ENCODE data around the gene FRRS1. TPM values are rescaled to one million over a fixed set of nuclear protein-coding genes. Genes with fewer than 3 reads are reported as not detected.

The FRRS1 gene
- total RNA-seq: 10 to 100 TPM; 23.1 to 40.7 (median 27.8) TPM

DNA sequence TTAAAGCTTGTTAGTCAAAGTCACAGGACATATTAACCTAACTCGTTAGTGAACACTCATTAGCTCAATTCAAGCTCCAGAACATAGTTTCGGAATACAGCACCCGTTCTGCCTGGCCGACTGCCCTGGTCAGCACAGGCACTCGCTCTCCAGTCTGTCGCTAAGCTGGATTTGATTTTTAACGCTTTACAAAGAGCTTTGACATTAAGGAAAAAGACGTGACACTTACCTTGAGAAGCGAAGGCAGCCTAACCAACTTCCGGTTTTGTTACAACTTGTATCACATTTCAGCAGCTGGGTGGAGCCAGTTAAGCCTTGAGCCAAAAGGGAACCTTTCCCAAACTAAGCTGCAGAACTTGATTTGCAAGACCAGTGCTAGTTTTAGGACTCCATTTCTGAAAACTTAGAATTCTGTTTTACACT, at the start of gene FRRS1:
Gene FRRS1 (minus strand): TSS at position 258 of the 423 bp plus-strand sequence. CDS start 17,867 bp downstream, outside the sequence.
- peak within 1 kb of the TSS; percentile 42 to 73 (median 54) for H3K4me3 ChIP-seq
- no peaks in the 10 kb centered on the region for H3K36me3 ChIP-seq
- intact Hi-C loops (cut with DNase I): no loop called here
- 0 to 2% methylated on average over 9 to 10 of the region's 10 CpGs for WGBS, 2 donors
- peaks cover 6 to 70% (median 28%) of the 10 kb centered on the region in 3 donors for H3K4me1 ChIP-seq
- DNase-seq: no peak
- H3K27ac ChIP-seq: peak within 1 kb of the TSS; percentile 88 to 92 (median 90)
- H3K27me3 ChIP-seq: no peaks in the 10 kb centered on the region
- H3K9me3 ChIP-seq: no peaks in the 10 kb centered on the region
- TF ChIP-seq CTCF (IDR thresholded peaks at IDR 0.05): peak in 3 of 6 experiments; percentile 7 to 9 (median 8)
- TF ChIP-seq POLR2A (IDR thresholded peaks at IDR 0.05): peak in 2 of 4 donors; percentile 64 to 72

GRCh38 chr1:99814373-99814900, 48.0 kb upstream of the FRRS1 start:
- H3K27me3 ChIP-seq: no peaks in the 10 kb centered on the region
- H3K4me1 ChIP-seq: peaks cover 0 to 7% (median 0%) of the 10 kb centered on the region in 3 donors
- intact Hi-C loops (cut with DNase I): loop anchor here (10.0 kb wide), 1 partner anchor 320 kb away; the partner anchor contains the start of genes SASS6 and TRMT13
- no peak overlapping the region for H3K4me3 ChIP-seq
- H3K9me3 ChIP-seq: no peaks in the 10 kb centered on the region
- no peak overlapping the region for H3K27ac ChIP-seq
- H3K36me3 ChIP-seq: no peaks in the 10 kb centered on the region
- TF ChIP-seq CTCF (IDR thresholded peaks at IDR 0.05) (no peak), POLR2A (IDR thresholded peaks at IDR 0.05) (no peak)
- no peak for DNase-seq
- WGBS, 2 donors: 47 to 48% methylated on average over 3 of the region's 3 CpGs

- Histone ChIP-seq H3K9me3 (no peaks in the 10 kb centered on the region), H3K4me3 (no peak overlapping the region), H3K36me3 (no peaks in the 10 kb centered on the region), H3K27me3 (no peaks in the 10 kb centered on the region), H3K27ac (no peak overlapping the region), H3K4me1 (peaks cover 0 to 16% (median 3%) of the 10 kb centered on the region in 3 donors)
- intact Hi-C loops (cut with DNase I): loop anchor here (10.0 kb wide), 1 partner anchor 323 kb away; the partner anchor contains the start of genes SASS6 and TRMT13
- DNase-seq: no peak
- 91 to 97% methylated on average over 1 of the region's 1 CpG for WGBS, 2 donors
- TF ChIP-seq CTCF (IDR thresholded peaks at IDR 0.05) (no peak), POLR2A (IDR thresholded peaks at IDR 0.05) (no peak)
Measured at GRCh38 chr1:99811747-99812146, 45.3 kb upstream of the FRRS1 start.

DNA sequence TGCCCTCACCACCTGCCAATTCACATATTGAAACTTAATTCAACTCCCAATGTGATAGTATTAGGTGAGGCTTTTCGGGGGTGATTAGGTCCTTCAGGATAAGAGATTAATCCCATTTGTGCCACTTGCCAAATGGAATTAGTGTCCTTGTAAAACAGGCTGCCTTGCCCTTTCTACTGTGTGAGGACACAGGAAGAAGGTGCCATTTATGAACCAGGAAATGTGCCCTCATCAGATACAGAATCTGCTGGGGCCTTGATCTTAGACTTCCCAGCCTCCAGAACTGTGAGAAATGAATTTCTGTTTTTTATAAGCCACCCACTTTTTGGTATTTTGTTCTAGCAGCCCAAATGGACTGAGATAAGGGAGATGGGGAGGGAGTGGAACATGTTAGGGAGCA, 44.6 kb upstream of the FRRS1 start:
- TF ChIP-seq POLR2A (IDR thresholded peaks at IDR 0.05): no peak
- TF ChIP-seq CTCF (IDR thresholded peaks at IDR 0.05): no peak
- no peaks in the 10 kb centered on the region for H3K36me3 ChIP-seq
- H3K9me3 ChIP-seq: no peaks in the 10 kb centered on the region
- no peak for DNase-seq
- H3K27ac ChIP-seq: no peak overlapping the region
- H3K27me3 ChIP-seq: no peaks in the 10 kb centered on the region
- H3K4me1 ChIP-seq: peaks cover 0 to 16% (median 3%) of the 10 kb centered on the region in 3 donors
- intact Hi-C loops (cut with DNase I): loop anchor here (10.0 kb wide), 1 partner anchor 324 kb away; the partner anchor contains the start of genes SASS6 and TRMT13
- WGBS, 2 donors: 86 to 92% methylated on average over 1 of the region's 1 CpG
- H3K4me3 ChIP-seq: no peak overlapping the region

DNA sequence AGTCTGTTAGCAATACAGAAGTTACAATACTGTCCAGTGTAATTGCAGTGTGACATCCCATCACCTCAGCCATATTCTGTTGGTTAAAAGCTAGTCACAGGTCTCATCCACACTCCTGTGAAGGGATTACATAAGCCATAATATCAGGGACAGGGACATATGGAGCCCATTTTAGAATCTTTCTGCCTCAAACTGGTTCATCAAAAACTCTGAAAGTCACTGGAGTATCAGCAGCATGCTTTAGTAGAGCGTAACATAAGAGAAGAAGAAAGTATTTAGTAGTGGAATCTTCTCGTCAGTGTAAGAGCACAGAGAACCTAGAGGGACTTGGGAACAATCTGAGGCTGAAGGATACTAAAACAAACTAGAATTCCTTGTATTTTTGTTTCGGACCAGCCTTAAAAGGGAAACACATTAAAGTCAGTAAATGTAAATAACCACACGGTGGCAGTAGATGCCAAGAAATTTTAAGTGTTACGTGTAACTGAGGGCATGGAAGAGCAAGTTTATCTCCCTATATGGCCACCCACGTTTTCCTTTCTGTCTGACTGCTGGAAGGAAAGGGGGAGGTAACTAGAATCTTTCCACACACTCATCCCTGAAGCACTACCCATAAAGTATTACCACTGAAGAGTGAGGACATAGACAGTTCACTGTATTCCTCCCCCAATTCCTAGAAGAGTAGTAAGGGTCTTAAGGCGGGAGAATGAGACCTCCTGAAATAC, 42.1 kb upstream of the FRRS1 start:
- H3K36me3 ChIP-seq: no peaks in the 10 kb centered on the region
- 13 to 21% methylated on average over 7 of the region's 7 CpGs for WGBS, 2 donors
- peak overlapping the region; percentile 9 to 69 (median 60) for H3K27ac ChIP-seq
- no peaks in the 10 kb centered on the region for H3K27me3 ChIP-seq
- peaks cover 0 to 9% (median 3%) of the 10 kb centered on the region in 3 donors for H3K4me1 ChIP-seq
- peak overlapping the region in 2 of 4 donors; percentile 3 to 34 for H3K4me3 ChIP-seq
- H3K9me3 ChIP-seq: no peaks in the 10 kb centered on the region
- intact Hi-C loops (cut with DNase I): no loop called here
- TF ChIP-seq POLR2A (IDR thresholded peaks at IDR 0.05) (no peak), CTCF (IDR thresholded peaks at IDR 0.05) (peak; percentile 26 to 76 (median 64))
- no peak for DNase-seq

Measured in esophagus squamous epithelium (tissue), 5 donors.